GM18909 (cell line): Measurements from ENCODE around the gene STX18.
"Not testable (repeated sequence)": the region's sequence is repeated elsewhere in the genome, so short reads cannot be mapped to it uniquely, and the experiment has no call there.

Source experiments
- ATAC-seq: cut with Tn5 transposase; IDR thresholded peaks from one replicate; pipeline ENCODE4 v1.9.1; 2021; ENCODE audit warnings: mild to moderate bottlenecking; ENCODE audit not compliant: unreplicated experiment, poor library complexity

STX18 gene

GRCh38 chr4:4424499-4425115 is 117.2 kb downstream of the STX18 start:
- no peak for ATAC-seq

GRCh38 chr4:4423706-4424498 is 117.9 kb downstream of the STX18 start:
- no peak for ATAC-seq

- no peak for ATAC-seq
These were observed 118.9 kb downstream of the STX18 start for GRCh38 chr4:4422856-4423499.

- not testable (repeated sequence) for ATAC-seq
These were observed 119.7 kb downstream of the STX18 start for GRCh38 chr4:4422117-4422516.

GRCh38 chr4:4421356-4421755 is 120.5 kb downstream of the STX18 start:
- no peak for ATAC-seq

GRCh38 chr4:4420421-4420820 is 121.4 kb downstream of the STX18 start:
- ATAC-seq: no peak

- ATAC-seq: no peak
These were observed 122.0 kb downstream of the STX18 start for GRCh38 chr4:4419896-4420295.

- ATAC-seq: no peak
These were observed 123.0 kb downstream of the STX18 start for GRCh38 chr4:4418676-4419390.

GRCh38 chr4:4417886-4418285 is 124.0 kb downstream of the STX18 start:
- ATAC-seq: no peak

- no peak for ATAC-seq
These were observed 124.9 kb downstream of the STX18 start for GRCh38 chr4:4416981-4417380.

- no peak for ATAC-seq
These were observed 125.7 kb downstream of the STX18 start for GRCh38 chr4:4415806-4416805.

GRCh38 chr4:4415107-4415805 is 126.6 kb downstream of the STX18 start:
- ATAC-seq: no peak

GRCh38 chr4:4413806-4414205 is 128.0 kb downstream of the STX18 start:
- ATAC-seq: no peak

- no peak for ATAC-seq
These were observed 128.5 kb downstream of the STX18 start for GRCh38 chr4:4413373-4413725.

- no peak for ATAC-seq
These were observed 129.0 kb downstream of the STX18 start for GRCh38 chr4:4412641-4413372.

- no peak for ATAC-seq
These were observed 129.9 kb downstream of the STX18 start for GRCh38 chr4:4411906-4412305.

GRCh38 chr4:4410271-4410670 is 131.6 kb downstream of the STX18 start:
- ATAC-seq: no peak

- ATAC-seq: no peak
These were observed 132.3 kb downstream of the STX18 start for GRCh38 chr4:4409416-4410115.
